Right renal pelvis (tissue), 4 donors: ENCODE measurements around the gene LRRC71. TPM values are rescaled to one million over a fixed set of nuclear protein-coding genes. Genes with fewer than 3 reads are reported as not detected.

Experiments used
- DNase-seq, 4 donors: peaks; one replicate each; pipeline ENCODE4 v3.0.0-alpha.2; 2013; ENCODE audit warnings: low read depth in 4 of 4, low spot score in 3 of 4, missing footprints in 1 of 4
- polyA plus RNA-seq, 4 donors: library from polyadenylated mRNA; unstranded; fragments of 120-200 nt; gene quantifications; one replicate each; pipeline ENCODE4 v1.2.1, GENCODE V29; 2013; ENCODE audit not compliant: insufficient read length in 4 of 4

LRRC71 gene
- under 1 TPM; 0.22 to 0.66 (median 0.33) TPM for polyA plus RNA-seq

DNA sequence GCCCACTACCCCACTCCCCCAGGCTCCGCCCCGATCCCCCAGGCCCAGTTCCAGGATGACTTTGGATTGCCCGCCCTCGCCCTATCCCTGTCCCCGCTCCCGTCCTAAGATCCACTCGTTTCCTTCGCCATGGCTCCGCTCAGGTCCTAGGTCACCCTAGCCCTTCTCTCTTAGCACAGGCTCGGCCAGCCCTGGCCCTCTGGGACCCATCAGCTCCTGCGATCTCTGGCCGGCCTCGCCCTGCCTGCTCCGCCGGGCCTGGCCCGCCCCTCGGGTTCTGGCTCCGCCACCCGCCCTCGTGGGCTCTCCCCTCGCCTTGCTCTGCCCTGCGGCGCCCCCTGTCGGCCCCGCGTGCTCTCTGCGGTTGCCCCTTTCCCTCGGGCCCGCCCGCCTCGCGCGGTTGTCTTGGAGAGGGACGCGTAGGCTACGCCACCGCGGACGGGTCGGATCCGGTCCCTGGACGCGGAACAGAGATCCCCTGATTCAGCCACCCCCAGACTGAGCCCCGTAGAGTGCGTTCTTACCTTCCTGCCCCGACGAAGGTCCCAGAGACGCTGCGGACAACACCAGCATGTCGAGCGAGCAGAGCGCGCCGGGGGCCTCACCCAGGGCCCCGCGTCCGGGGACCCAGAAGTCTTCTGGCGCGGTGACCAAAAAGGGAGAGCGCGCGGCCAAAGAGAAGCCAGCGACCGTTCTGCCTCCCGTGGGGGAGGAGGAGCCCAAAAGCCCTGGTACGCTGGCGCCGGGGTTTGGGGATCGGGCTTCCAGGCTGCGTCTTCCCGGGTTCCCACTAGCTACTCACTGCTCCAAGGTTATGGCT lies at the start of gene LRRC71:
Gene LRRC71, plus strand, starts transcription at position 400 of the 820 bp plus-strand sequence. Its CDS starts 172 bp downstream, at position 572.
- peak; percentile 64 to 81 (median 69) for DNase-seq

GRCh38 chr1:156873659-156874058 lies 46.8 kb upstream of the LRRC71 start:
- DNase-seq, result no peak

DNA sequence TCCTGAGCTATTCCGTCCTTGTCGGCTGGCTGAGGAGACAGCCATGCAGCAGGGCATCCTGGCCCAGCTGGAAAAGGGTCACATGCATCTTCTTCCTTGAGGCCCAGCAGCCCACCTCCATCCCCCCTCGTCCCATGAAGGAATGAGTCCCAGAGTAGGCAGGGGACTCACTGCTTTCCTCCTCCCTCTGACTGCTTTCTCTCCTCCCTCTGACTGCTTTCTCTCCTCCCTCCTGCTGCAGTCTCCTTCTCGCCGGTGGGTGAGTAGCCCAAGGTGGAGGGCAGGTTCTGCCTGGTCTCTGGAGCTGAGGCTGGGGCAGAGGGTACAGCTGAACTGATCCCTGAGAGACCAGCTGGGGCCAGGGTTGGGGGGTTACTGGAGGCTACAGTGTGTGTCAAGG lies 46.3 kb upstream of the LRRC71 start:
- DNase-seq, result no peak

DNA sequence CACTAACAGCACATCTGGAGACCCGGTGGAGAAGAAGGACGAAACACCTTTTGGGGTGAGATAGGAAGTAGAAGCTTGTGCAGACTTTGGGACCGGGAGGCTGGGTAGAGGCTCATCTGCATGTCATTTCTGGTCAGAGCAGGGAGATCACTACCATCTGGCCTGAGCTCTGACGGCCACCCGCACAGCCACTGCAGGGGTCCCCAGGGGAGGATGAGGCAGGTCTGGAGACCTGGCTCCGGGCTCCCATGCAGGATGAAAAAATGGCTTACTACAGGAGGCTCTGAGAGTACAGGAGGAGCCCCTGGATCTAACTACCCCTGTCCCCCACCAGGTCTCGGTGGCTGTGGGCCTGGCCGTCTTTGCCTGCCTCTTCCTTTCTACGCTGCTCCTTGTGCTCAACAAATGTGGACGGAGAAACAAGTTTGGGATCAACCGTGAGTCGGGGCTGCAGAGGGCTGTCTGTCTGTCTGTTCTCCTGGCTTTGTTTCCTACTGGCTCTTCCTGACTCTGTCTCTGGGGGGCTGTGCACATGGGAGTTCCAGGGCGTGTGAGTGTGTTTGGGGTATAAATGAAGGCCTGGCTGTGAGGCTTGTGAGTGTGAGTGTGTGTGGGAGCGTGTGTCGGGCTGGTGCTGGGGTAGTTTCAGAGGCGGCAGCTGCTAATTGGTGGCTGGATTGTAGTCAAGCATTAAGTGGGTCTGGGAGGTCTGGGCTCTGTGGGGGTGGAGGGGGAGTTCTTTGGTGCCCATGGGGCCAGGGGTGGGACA lies 45.7 kb upstream of the LRRC71 start:
- no peak for DNase-seq

GRCh38 chr1:156875341-156875615 lies 45.2 kb upstream of the LRRC71 start:
- no peak for DNase-seq

GRCh38 chr1:156876281-156876680 lies 44.2 kb upstream of the LRRC71 start:
- DNase-seq, result no peak

DNA sequence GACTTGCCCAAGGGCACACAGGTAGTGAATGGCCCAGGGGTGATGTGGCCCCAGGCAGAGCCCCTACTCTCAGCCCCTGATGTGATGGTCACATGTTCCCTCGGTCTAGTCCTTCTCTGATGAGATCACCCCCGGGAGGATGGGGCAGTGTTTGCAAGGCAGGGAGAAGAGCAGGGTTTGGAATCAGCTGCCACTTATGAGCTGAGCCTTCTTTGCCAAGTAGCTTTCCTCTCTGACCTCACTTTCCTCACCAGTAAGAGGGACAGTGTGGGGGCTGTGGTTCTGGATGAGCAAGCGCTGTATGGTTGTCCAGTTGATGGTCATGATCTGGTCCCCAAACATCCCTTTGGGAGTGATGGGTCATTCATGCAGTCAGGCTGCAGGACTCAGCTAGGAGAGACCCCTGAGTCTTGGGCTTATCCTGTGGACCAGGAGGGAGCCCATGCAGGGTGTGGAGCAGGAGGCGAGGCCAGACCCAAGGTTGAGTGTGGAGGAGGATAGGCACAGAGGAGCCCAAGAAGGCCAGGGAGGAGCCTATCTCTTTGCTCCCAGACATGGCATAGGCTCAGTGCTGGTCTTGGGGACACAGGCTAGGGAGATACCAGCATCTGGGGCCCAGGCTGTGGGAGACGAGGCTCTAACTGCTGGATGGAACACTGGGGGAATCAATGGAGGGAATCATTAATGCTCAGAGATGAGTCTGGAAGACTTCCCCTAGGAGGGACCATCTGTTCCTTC lies 42.8 kb upstream of the LRRC71 start:
- DNase-seq, result no peak

DNA sequence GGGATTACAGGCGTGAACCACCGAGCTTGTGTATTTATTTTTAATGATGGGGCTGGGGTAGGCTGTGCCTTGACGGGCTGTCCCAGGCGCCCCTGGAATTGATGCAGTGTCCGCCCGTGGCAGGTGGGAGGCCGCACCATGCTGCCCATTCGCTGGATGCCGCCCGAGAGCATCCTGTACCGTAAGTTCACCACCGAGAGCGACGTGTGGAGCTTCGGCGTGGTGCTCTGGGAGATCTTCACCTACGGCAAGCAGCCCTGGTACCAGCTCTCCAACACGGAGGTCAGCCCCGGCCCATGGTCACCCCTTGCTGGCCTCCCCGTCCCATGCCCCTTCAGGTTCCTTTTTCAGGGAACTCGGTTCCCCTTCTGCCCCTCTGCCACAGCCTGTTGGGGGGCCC lies 40.6 kb upstream of the LRRC71 start:
- no peak for DNase-seq

DNA sequence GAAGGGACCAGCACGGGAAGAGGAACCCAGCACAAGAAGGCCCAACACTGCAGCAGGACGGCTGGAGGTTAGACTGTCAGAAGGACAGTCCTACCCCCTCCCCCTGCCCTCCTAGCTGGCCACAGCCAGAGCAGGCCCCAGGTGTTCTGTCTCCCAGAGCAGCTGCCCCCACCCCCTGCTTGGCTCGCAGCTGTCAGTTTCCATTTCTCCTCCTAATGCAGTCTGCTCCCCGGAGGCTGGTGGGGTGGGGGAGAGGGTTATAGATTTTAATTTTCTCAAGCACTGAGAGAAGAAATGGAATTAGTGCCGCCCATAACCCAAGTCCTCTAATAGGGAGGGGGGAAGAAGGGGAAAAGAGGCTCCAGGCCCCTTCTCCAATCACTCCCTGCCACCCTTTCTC lies 40.0 kb upstream of the LRRC71 start:
- no peak for DNase-seq

DNA sequence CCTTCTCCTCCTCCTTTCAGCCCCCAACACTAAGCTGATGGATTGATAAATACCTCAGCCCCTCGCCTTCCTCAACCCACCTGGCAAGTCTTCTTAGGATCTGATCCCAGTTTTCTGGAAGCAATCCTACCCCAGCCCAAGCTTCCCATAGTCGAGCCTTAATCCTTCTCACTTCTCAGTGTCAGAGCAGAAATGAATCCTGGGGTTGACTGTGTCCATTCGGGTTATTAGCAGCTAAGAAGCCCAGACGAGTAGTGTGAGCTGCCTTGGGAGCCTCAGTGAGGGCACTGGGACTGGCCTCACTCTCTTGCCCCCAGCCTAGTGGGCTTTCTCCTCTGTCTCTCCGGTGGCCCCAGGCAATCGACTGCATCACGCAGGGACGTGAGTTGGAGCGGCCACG lies 39.3 kb upstream of the LRRC71 start:
- DNase-seq, result no peak

DNA sequence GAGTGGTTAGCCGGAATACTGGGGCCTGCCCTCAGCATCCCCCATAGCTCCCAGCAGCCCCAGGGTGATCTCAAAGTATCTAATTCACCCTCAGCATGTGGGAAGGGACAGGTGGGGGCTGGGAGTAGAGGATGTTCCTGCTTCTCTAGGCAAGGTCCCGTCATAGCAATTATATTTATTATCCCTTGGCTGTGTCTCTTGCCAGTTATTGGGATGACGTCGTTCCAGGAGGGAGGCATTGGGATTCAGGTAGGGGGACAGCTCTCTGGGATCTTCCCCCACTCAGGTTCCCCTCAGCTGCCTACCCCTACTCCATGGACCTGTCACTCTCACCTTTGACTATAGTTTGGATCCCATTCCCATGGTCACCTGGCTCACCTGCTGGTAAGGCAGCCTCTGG lies 38.8 kb upstream of the LRRC71 start:
- no peak for DNase-seq

GRCh38 chr1:156882543-156882942 lies 37.9 kb upstream of the LRRC71 start:
- no peak for DNase-seq

DNA sequence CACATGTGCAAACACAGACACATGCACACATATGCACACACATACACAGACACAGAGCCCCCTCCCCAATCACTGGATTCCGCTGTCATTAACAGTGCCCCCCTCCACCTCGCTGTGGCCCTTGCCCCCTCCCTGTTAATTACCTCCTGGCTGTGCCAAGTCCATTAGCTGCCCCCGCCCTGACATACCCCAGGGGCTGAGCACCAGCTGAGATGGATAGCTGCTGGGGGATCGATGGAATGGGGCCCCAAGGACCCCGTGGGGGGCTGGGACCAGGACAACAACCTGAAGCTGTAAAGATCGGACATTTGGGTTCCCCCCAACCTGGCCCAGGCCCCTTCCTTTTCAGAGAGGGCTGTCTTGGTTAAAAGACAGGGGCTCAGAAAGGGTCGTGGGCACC lies 36.5 kb upstream of the LRRC71 start:
- no peak for DNase-seq

DNA sequence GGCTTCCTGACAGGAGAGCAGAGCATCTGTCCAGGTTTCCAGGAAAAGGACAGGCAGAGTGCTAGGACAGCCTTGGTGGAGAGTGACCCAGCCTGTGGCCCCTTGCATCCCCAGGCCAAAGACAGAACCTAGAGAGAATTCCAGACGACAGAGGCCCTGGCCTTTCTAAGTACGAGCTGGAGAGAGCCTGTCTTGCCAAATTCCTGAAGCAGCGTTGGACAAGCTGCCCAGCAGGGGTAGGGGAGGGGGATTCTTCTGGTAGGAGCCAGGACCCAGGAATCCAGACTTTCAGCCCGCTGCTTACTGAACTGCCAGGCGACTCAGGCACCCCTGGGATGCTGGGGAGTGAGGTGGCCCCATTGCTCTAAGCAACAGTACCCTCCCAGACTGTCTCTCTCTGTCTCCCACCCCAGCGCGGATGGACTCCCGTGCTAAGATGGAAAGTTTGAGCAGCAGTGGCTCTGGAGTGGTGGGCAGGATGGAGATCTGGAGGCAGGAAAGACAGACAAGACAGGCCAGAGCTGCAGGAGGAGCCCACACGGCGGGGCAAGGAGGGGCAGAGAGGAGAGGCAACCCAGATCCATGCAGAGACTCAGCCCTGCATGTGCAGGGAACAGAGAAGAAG lies 35.8 kb upstream of the LRRC71 start:
- no peak for DNase-seq

GRCh38 chr1:156885314-156885713 lies 35.1 kb upstream of the LRRC71 start:
- DNase-seq, result no peak

DNA sequence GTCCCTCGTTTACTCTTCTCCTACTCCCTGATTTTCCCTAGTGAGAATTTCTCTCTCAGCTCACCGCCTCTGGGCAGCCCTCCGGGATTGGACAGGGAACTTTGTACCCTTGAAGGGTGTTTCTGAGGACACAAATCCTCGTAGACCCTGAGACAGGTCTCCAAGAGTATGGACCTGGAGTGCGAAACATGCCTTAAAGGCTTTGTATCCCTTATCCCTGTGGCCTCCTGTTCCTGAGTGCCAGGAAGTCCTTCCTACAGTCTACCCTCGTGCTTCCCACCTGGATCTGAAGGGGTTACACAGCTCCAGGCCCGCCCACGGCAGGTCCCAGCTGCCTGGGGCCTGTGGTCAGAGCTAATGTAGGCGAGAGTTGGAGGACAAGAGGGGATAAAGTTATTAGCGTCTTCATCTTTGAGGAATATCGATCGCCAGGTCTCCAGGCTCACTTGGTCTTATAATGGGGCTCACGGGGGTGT lies 34.5 kb upstream of the LRRC71 start:
- DNase-seq, result no peak

DNA sequence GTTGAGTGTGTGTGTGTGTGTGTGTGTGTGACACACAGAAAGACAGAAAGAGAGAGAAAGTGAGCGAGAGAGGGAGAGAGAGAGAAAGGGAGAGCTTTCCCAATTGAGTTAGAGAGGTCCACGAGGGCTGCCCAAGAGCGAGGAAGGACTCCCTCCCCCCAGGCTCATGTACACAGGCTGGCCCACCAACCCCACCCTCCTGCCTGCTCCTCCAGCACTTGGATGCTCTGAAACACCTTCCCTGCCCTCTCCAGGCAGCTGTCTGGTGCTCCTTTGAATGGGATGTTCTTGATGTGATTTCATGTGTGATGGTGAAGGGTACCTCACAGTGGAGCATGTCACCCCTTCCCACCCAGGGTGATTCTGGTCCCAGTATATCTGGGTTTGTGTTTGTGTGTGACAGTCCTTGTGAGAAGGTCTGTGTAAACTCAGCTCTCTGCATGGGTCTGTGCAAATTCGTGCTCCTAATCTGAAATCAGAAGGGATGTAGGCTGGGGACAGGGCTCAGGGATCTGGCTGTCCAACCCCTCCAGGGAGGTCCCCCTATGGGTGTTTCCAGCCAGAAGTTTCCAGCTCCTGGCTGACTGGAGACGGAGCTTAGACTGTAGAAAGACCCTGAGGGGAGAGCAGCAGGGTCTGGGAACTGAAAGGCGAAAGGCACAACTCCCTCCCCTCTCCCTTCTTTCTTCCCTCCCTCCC lies 33.7 kb upstream of the LRRC71 start:
- no peak for DNase-seq

- DNase-seq, result no peak
Measured at GRCh38 chr1:156887317-156887716, 33.1 kb upstream of the LRRC71 start.

DNA sequence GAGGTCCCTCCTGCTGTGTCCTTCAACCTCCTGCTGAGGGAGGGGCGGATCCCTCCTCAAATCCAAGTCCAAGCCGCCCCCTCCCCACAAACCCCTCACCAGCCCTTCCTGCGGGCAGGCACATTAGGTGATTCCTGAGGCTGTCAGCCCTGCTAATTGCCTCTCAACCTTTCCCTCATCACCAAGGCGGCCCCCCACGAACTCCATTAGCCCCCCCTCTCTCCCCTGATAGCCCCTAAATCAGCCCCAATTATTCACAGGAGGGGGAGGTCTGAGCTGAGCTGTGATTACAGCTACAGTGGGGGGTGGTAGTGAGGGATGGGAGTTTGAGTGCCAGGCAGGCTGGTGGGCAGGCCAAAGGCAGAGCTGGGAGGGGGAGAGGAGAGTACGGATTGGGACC lies 32.7 kb upstream of the LRRC71 start:
- no peak for DNase-seq
